Epidermal melanocyte (primary cell): Measurements from ENCODE around the gene MEX3D.
A peak's percentile ranks its signal among the peaks of the same experiment; 100 is the strongest.
"Not testable (repeated sequence)": the region's sequence is repeated elsewhere in the genome, so short reads cannot be mapped to it uniquely, and the experiment has no call there.

ENCODE experiments used
- DNase-seq: peaks from one replicate; pipeline ENCODE4 v3.0.0; 2011; ENCODE audit warnings: low spot score; ENCODE audit not compliant: insufficient read length

Gene MEX3D

GRCh38 chr19:1540365-1540925 lies 27.7 kb downstream of the MEX3D start:
- DNase-seq: no peak

- DNase-seq: not testable (repeated sequence)
Measured at GRCh38 chr19:1539749-1540148, 28.4 kb downstream of the MEX3D start.

- no peak for DNase-seq
Measured at GRCh38 chr19:1538978-1539377, 29.1 kb downstream of the MEX3D start.

- not testable (repeated sequence) for DNase-seq
Measured at GRCh38 chr19:1535699-1536098, 32.4 kb downstream of the MEX3D start.

GRCh38 chr19:1534972-1535371 lies 33.2 kb downstream of the MEX3D start:
- peak; percentile 12 for DNase-seq

- no peak for DNase-seq
Measured at GRCh38 chr19:1533510-1534150, 34.5 kb downstream of the MEX3D start.

GRCh38 chr19:1532003-1532402 lies 36.1 kb downstream of the MEX3D start:
- DNase-seq: no peak

GRCh38 chr19:1531587-1531986 lies 36.5 kb downstream of the MEX3D start:
- no peak for DNase-seq

GRCh38 chr19:1530856-1531255 lies 37.3 kb downstream of the MEX3D start:
- DNase-seq: not testable (repeated sequence)

- DNase-seq: no peak
Measured at GRCh38 chr19:1529430-1529816, 38.7 kb downstream of the MEX3D start.

- DNase-seq: no peak
Measured at GRCh38 chr19:1528596-1529429, 39.3 kb downstream of the MEX3D start.

GRCh38 chr19:1527650-1528309 lies 40.3 kb downstream of the MEX3D start:
- DNase-seq: no peak

- DNase-seq: no peak
Measured at GRCh38 chr19:1526979-1527649, 41.0 kb downstream of the MEX3D start.

GRCh38 chr19:1526066-1526778 lies 41.9 kb downstream of the MEX3D start:
- no peak for DNase-seq

GRCh38 chr19:1525343-1525742 lies 42.8 kb downstream of the MEX3D start:
- no peak for DNase-seq

GRCh38 chr19:1524972-1525325 lies 43.2 kb downstream of the MEX3D start:
- DNase-seq: no peak

GRCh38 chr19:1524287-1524971 lies 43.7 kb downstream of the MEX3D start:
- DNase-seq: no peak

GRCh38 chr19:1523412-1524286 lies 44.5 kb downstream of the MEX3D start, which contains the start of gene PLK5:
TSS of gene PLK5 (plus strand) at chr19:1524077. CDS start at chr19:1526997, 2,920 bp downstream.
- DNase-seq: no peak

GRCh38 chr19:1522838-1523237 lies 45.3 kb downstream of the MEX3D start:
- DNase-seq: no peak
